Stimulated activated CD8-positive, alpha-beta memory T cell treated with anti-CD3 and anti-CD28 coated beads, Interleukin-7, amount 100 ng/mL, for 4 hours (primary cell): ENCODE measurements around the gene ARL14.
"Not testable (repeated sequence)": the region's sequence is repeated elsewhere in the genome, so short reads cannot be mapped to it uniquely, and the experiment has no call there.

Experiments used
- DNase-seq, 2 donors: peaks; one replicate each; pipeline ENCODE4 v3.0.0-alpha.2; 2020; ENCODE audit warnings: low read depth in 2 of 2

Gene ARL14

DNA sequence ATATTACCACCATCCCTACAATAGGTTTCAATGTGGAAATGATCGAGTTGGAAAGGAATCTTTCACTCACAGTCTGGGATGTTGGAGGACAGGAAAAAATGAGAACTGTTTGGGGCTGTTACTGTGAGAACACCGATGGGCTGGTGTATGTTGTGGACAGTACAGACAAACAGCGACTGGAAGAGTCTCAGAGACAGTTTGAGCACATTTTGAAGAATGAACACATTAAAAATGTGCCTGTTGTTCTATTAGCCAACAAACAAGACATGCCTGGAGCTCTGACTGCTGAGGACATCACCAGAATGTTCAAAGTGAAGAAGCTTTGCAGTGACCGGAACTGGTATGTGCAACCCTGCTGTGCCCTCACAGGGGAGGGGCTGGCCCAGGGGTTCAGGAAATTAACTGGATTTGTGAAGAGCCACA is 510 bp downstream of the ARL14 start:
- no peak for DNase-seq

GRCh38 chr3:160678292-160678842 is 1.4 kb downstream of the ARL14 start:
- no peak for DNase-seq

GRCh38 chr3:160684368-160684740 is 7.4 kb downstream of the ARL14 start:
- DNase-seq: no peak

DNA sequence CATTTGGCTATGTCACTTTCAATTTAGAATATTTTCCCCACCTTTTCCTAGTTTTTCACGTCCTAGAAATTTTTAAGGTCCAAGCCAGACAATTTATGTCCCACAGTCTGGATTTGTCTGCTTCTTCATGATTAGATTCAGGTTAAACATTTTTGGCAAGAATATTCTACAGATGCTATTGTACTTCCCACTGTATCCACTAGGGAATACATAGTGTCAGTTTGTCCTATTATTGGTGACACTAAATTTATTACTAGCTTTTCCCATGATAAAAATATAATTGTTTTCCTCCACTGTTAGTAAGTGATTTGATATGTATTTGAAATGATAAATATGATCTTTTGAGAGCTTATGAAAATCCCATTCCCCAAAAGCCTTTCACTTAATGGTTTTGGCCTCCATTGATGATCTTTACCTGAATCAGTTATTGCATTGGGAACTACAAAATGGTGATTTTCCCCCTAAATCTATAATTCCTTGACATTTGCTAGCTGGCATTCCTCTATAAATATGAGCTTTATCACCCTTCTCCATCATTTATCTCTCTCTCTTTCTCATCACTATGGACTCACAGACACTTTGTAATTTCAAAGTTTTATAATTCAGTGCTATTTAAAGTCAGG is 8.3 kb downstream of the ARL14 start:
- no peak for DNase-seq

DNA sequence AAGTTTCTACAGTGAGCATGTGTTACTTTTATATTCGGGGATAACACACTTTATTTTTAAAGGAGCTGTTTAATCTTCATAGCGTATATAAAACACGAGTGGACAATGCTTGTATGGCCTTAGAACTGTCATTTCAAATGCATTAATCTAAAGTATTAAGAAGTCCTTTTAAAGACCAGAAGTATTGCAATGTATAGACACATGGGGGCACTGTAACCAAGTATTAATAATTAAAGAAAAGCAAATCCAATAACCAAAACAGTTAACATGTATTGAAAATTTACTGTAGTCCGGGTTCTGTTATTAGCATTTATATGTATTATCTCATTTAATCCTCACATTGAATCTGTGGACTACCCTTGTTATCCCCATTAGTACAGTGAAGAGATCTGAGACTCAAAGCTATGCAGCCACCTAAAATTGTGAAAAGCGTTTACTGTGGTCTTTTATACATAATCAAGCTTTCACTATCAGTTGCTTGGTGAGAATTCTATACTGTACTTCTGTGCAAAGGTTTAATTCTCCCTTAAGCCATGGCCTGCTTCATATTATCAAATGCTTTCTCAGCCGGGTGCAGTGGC is 10.1 kb downstream of the ARL14 start:
- no peak for DNase-seq

- no peak for DNase-seq
Measured at GRCh38 chr3:160691151-160691550, 14.2 kb downstream of the ARL14 start.

DNA sequence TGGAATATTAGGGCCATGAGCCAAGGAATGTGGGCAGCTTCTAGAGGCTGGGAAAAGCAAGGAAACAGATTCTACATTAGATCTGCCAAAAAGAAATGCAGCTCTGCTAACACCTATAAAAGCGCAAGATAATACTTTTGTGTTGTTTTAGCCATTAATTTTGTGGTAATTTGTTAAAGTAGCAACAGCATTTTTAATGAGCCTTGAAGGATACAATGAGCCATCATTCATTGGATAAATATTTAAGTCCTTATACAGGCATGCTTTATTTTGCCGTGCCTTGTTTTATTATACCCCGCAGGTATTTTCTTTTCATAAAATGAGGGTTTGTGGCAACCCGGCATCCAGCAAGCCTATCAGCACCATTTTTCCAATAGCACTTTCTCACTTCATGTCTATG is 15.0 kb downstream of the ARL14 start:
- DNase-seq: no peak

- DNase-seq: no peak
Measured at GRCh38 chr3:160693191-160693590, 16.2 kb downstream of the ARL14 start.

- no peak for DNase-seq
Measured at GRCh38 chr3:160694345-160694744, 17.4 kb downstream of the ARL14 start.

DNA sequence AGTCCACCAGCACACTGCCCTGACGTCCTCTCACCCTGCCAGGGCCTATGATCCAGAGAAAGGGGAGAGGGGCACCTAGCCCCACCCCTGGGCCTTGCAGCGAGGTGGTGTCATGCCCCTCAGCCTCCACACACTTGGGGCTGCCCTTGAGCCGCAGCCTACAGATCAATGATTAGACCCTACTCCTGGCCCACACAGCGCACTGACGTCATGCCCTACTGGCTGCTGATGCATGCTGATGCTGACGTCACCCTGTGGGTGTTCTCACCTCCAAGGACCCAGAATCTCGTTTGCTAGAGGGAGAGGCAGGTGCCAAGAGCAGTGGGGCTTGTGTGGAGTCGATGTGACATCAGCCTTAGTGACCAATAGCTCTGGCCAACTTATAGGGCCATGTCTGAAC is 18.0 kb downstream of the ARL14 start:
- no peak for DNase-seq

GRCh38 chr3:160695915-160696327 is 19.0 kb downstream of the ARL14 start:
- no peak for DNase-seq

- no peak for DNase-seq
Measured at GRCh38 chr3:160697637-160698380, 20.8 kb downstream of the ARL14 start.

- DNase-seq: no peak
Measured at GRCh38 chr3:160698599-160699195, 21.7 kb downstream of the ARL14 start.

DNA sequence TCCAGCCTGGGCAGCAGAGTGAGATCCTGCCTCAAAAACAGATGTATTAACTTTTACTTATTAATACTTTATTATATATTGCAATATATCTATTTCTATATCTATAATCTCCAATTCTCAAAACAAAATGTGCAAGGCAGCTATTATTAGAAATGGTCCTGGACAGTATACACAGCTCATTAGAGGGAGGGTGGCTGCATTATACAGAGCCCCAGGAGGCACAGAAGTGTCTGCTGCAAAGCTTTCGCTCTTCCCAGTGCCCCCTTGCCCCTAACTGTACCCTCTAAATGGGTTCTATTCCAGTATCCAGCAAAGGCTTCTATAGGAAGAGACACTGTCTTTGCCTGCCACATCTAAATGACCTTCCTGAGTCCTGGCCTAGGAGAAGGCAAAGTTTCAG is 24.5 kb downstream of the ARL14 start:
- DNase-seq: no peak

DNA sequence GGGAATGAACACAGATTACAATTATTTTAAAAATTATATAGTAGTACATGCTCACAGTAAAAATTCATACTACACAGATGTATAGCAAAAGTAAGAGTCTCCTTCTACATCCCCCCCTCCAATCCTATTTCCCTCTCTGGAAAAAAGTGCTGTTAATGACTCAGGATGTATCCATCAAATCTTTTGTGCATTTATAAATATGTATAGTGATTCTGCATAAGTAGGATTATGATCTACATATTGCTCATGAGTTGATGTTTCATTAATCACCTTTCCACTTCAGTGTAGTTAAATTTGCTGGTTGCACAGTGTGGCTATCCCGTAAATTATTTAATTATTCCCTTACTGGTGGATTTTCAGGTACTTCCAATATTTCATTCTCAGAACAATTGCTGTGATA is 25.3 kb downstream of the ARL14 start:
- no peak for DNase-seq

DNA sequence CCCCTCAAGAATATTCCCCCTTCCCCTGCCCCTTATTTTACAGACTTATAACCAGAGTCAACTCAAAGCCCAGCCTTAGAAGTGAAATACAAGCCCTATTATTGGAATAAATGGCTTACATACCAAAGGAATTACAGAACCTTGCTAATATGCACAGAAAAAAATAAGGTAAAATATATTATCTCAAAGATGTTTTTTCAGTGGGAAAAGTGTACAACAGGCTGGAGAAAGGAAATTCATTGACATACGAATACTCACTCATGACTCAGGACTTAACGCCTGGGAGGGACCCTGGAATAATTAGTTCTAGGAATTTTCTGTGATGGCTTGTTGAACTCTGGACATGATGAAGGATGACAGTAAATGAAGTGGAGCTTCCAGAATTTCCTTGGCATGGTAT is 27.0 kb downstream of the ARL14 start:
- DNase-seq: no peak

DNA sequence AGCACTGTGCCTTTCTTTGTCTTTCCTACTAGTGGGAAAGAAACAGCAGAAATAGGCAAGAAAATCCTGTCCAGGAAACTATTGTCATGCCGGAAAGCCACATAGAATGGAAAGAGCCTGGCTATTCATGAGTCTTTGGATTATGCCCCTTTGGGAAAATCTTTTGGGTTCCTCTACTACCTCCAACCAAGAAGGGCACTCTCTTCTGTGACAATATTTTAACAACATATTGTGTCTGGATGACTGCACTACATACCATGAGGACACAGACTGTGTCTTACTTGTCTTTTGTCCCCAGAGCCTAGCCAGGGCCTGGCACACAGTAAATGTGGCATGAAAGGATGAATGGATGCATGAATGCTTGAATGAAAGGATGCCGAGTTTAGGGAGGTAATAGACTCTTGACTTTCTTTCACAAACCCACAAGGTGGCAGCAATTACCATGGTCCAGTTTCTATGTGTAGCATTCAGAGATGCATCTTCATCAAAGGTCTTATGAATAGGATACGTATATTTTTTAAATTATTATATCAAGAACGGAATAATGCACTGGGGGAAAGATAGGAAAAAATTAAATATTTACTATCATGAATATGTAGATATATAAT is 30.3 kb downstream of the ARL14 start:
- DNase-seq: peak in 1 of 2 donors; percentile 5

DNA sequence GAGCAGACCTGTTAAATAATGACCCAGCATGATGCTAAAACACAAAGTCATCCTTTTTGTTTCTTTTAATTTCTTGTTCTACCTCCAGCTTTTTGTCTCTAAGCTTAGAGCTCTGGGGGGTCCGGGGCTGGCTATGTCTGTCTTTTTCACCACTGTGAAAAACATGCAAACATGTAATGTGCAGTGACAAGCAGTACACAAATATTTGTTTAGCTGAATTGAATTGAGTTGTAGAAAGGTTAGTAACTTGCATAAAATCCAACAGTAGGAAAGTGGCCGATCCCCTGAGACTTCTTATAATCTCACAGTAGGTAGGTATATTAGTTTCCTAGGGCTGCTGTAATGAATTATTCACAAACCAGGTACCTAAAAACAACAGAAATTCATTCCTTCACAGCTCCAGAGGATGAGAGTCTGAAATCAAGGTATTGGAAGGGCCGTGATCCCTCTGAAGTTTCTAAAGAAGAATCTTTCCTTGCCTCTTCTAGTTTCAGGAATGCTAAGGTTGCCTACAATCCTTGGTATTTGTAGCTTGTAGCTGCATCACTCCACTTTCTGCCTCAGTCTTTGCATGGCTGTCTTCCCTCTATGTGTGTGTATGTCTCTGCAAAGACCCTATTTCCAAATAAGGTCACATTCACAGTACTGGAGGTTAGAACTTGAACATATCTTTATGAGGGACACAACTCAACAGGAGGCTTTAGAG is 32.7 kb downstream of the ARL14 start:
- no peak for DNase-seq

DNA sequence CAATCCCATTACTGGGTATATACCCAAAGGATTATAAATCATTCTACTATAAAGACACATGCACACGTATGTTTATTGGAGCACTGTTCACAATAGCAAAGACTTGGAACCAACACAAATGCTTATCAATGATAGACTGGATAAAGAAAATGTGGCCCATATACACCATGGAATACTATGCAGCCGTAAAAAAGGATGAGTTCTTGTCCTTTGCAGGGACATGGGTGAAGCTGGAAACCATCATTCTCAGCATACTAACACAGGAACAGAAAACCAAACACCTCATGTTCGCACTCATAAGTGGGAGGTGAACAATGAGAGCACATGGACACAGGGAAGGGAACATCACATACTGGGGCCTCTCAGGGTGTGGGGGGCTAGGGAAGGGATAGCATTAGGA is 36.2 kb downstream of the ARL14 start:
- DNase-seq: not testable (repeated sequence)

GRCh38 chr3:160719710-160720109 is 42.8 kb downstream of the ARL14 start:
- DNase-seq: no peak

- no peak for DNase-seq
Measured at GRCh38 chr3:160720123-160720746, 43.3 kb downstream of the ARL14 start.
